SU-DHL-6 (cell line): ENCODE measurements around the gene ARSB.

Experiments
- EZH2phosphoT487 ChIP-seq: fragments of 200-600 bp; sonication (generic), shearing (Covaris generic); conservative IDR thresholded peaks from 2 replicates; pipeline ENCODE4 v1.6.1; 2018; ENCODE audit warnings: mild to moderate bottlenecking, antibody characterized with exemption, low read length, moderate library complexity, mixed read lengths
- TF ChIP-seq, protein P1 (sequence below): fragments of 200-600 bp; sonication (generic); IDR thresholded peaks from one replicate; pipeline ENCODE4 v1.5.1; 2017; ENCODE audit warnings: antibody characterized with exemption, mild to moderate bottlenecking, low read length, moderate library complexity; ENCODE audit not compliant: insufficient read depth, poor library complexity, severe bottlenecking

DNA sequence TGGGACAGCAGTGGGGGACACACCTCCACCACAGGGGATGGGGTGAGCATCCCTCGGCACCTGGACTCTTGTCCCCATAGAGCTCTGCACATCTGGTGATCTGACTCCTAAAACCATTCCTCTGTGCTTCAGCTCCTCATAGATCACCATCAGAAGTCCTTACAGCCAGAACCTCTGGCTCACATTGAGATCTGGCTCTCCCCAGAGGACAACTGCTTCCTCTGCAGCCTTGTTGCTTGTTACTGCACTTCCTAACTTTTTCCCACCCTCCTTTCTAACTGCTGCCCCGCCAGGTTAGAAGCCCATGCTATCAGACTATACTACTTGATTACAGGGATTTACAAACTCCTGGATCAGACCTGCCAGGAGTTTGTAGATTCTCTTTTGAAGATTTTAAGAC is 64.5 kb downstream of the ARSB start:
- TF ChIP-seq EZH2phosphoT487 = no peak
- TF ChIP-seq, protein P1, sequence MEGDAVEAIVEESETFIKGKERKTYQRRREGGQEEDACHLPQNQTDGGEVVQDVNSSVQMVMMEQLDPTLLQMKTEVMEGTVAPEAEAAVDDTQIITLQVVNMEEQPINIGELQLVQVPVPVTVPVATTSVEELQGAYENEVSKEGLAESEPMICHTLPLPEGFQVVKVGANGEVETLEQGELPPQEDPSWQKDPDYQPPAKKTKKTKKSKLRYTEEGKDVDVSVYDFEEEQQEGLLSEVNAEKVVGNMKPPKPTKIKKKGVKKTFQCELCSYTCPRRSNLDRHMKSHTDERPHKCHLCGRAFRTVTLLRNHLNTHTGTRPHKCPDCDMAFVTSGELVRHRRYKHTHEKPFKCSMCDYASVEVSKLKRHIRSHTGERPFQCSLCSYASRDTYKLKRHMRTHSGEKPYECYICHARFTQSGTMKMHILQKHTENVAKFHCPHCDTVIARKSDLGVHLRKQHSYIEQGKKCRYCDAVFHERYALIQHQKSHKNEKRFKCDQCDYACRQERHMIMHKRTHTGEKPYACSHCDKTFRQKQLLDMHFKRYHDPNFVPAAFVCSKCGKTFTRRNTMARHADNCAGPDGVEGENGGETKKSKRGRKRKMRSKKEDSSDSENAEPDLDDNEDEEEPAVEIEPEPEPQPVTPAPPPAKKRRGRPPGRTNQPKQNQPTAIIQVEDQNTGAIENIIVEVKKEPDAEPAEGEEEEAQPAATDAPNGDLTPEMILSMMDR = no peak
